Measurements from ENCODE around the gene PRKCQ.

DNA sequence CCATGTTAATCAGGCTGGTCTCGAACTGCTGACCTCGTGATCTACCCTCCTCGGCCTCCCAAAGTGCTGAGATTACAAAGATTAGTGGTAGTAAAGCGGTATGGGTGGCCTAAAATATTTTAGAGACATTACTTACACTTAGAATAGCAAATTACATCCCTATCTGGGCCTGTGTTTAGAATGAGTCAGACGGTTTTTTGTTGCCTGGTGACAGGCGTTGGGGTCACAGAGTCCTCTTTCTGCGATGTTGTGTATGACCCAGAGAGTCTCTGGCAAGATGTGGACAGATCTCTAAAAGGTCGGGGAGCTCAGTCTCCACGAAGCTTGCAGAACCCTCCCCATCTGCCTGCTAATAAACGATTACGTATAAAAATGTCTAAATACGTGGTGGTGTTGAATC, 39.6 kb upstream of the PRKCQ start:
- TF ChIP-seq, protein P1, sequence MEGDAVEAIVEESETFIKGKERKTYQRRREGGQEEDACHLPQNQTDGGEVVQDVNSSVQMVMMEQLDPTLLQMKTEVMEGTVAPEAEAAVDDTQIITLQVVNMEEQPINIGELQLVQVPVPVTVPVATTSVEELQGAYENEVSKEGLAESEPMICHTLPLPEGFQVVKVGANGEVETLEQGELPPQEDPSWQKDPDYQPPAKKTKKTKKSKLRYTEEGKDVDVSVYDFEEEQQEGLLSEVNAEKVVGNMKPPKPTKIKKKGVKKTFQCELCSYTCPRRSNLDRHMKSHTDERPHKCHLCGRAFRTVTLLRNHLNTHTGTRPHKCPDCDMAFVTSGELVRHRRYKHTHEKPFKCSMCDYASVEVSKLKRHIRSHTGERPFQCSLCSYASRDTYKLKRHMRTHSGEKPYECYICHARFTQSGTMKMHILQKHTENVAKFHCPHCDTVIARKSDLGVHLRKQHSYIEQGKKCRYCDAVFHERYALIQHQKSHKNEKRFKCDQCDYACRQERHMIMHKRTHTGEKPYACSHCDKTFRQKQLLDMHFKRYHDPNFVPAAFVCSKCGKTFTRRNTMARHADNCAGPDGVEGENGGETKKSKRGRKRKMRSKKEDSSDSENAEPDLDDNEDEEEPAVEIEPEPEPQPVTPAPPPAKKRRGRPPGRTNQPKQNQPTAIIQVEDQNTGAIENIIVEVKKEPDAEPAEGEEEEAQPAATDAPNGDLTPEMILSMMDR (IDR thresholded peaks at IDR 0.05; ENCODE audit: insufficient read depth, low read depth, low read length) = no peak
- no peak for TF ChIP-seq EZH2 (IDR thresholded peaks at IDR 0.05; ENCODE audit: insufficient read depth, low read length)
